ENCODE measurements around the gene PLEKHM1. TPM values are rescaled to one million over a fixed set of nuclear protein-coding genes. Genes with fewer than 3 reads are reported as not detected.

Gene PLEKHM1
- total RNA-seq, 1 donor: 25.0 TPM

DNA sequence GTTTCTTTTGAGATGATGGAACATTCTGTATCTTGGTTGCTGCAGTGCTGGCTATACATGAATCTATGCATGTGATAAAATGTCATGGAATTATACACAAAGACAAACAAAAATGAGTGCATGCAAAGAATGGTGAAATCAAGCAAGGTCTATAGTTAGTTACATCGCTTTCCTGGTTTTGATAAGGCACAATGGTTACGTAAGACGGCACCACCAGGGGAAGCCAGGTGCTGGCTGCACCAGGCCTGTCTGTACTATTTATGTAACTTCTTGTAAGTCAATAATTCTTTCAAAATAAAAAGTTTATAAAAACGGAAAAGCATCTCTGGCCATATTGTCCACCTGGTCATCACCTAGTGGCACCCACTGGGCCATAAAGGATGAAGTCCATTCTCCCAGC, 104.3 kb downstream of the PLEKHM1 start:
- TF ChIP-seq CTCF (IDR thresholded peaks at IDR 0.05; ENCODE audit: insufficient read depth, low read depth, low read length): no peak
- DNase-seq (ENCODE audit: low read depth): peak; percentile 8
- no peak overlapping the region for H3K4me3 ChIP-seq (ENCODE audit: low read depth, low read length)

Small RNA genes within 50 kb of the gene (small RNA-seq; reads per million reads assigned to genes)
- not detected for gene RF00017

Other genes starting within 250 kb of the PLEKHM1 start
- under 0.01 TPM in 1 of 2 replicates, not detected in the other for gene SPATA32, start 228.6 kb downstream of the PLEKHM1 start, total RNA-seq
- gene MAP3K14, start 173.7 kb downstream of the PLEKHM1 start, total RNA-seq: 1.6 and 1.7 TPM in 2 replicates
- gene ARHGAP27, start 57.9 kb downstream of the PLEKHM1 start, total RNA-seq: 0.97 and 1.7 TPM in 2 replicates